SU-DHL-6 (cell line): Measurements from ENCODE around the gene TKT.

Experiments
- H2AFZ ChIP-seq: fragments of 200-600 bp; sonication (generic); 2 replicates; pipeline ENCODE4 v1.6.1; 2014; ENCODE audit warnings: low read depth, mild to moderate bottlenecking, moderate library complexity, mixed read lengths, antibody characterized with exemption, low read length; ENCODE audit not compliant: severe bottlenecking
- H3F3A ChIP-seq: fragments of 200-600 bp; shearing (Covaris generic); 2 replicates; pipeline ENCODE4 v1.6.0; 2016; ENCODE audit warnings: antibody characterized with exemption, mild to moderate bottlenecking; ENCODE audit not compliant: insufficient read depth
- H3K27ac ChIP-seq: fragments of 200-600 bp; sonication (generic); 2 replicates; pipeline ENCODE4 v1.5.1; 2016; ENCODE audit warnings: low read depth, mild to moderate bottlenecking, low read length, moderate library complexity, mixed read lengths
- H3K27me3 ChIP-seq: fragments of 200-600 bp; sonication (generic), shearing (Covaris generic); 2 replicates; pipeline ENCODE4 v1.6.0; 2014; ENCODE audit warnings: mild to moderate bottlenecking, low read length
- H3K36me3 ChIP-seq: fragments of 200-600 bp; sonication (generic); 2 replicates; pipeline ENCODE4 v1.6.1; 2014; ENCODE audit warnings: mild to moderate bottlenecking, low read length, mixed read lengths
- H3K4me2 ChIP-seq: fragments of 300-600, 200-600 bp; shearing (Covaris generic), sonication (generic); 2 replicates; pipeline ENCODE4 v1.6.0; 2014; ENCODE audit warnings: low read length, low read depth, mild to moderate bottlenecking; ENCODE audit not compliant: poor library complexity, severe bottlenecking
- H3K4me3 ChIP-seq: fragments of 200-600 bp; sonication (generic); 2 replicates; pipeline ENCODE4 v1.5.1; 2014; ENCODE audit warnings: antibody characterized with exemption, low read length, mild to moderate bottlenecking, mixed read lengths; ENCODE audit not compliant: insufficient read depth, poor library complexity, severe bottlenecking
- H3K79me2 ChIP-seq: fragments of 200-600 bp; sonication (generic); 2 replicates; pipeline ENCODE4 v1.6.1; 2014; ENCODE audit warnings: mild to moderate bottlenecking, low read length, moderate library complexity; ENCODE audit not compliant: insufficient read depth
- H3K9ac ChIP-seq: fragments of 200-600 bp; sonication (generic); 2 replicates; pipeline ENCODE4 v1.7.0; 2014; ENCODE audit warnings: mild to moderate bottlenecking, low read length
- H3K9me2 ChIP-seq: fragments of 200-600 bp; sonication (generic); replicated peaks from 2 replicates; pipeline ENCODE4 v1.6.1; 2014; ENCODE audit warnings: low read length; ENCODE audit not compliant: insufficient read depth
- H3K9me3 ChIP-seq: fragments of 200-600 bp; sonication (generic); 2 replicates; pipeline ENCODE4 v1.6.1; 2014; ENCODE audit warnings: low read length, mixed read lengths; ENCODE audit not compliant: insufficient read depth
- H4K20me1 ChIP-seq: fragments of 200-600 bp; sonication (generic); 2 replicates; pipeline ENCODE4 v1.6.1; 2014; ENCODE audit warnings: low read depth, mild to moderate bottlenecking, antibody characterized with exemption, low read length, moderate library complexity, mixed read lengths
- CTCF ChIP-seq: fragments of 200-600 bp; sonication (generic); IDR thresholded peaks from one replicate; pipeline ENCODE4 v1.5.1; 2017; ENCODE audit warnings: antibody characterized with exemption, mild to moderate bottlenecking, low read length, moderate library complexity; ENCODE audit not compliant: insufficient read depth, poor library complexity, severe bottlenecking
- EZH2phosphoT487 ChIP-seq: fragments of 200-600 bp; sonication (generic), shearing (Covaris generic); conservative IDR thresholded peaks from 2 replicates; pipeline ENCODE4 v1.6.1; 2018; ENCODE audit warnings: mild to moderate bottlenecking, antibody characterized with exemption, low read length, moderate library complexity, mixed read lengths

Gene TKT

GRCh38 chr3:53223025-53223424 is 32.8 kb downstream of the TKT start:
- no peak overlapping the region for H3K27ac ChIP-seq
- H3F3A ChIP-seq, result peaks cover 37% of the 10 kb centered on the region
- no peaks in the 10 kb centered on the region for H3K36me3 ChIP-seq

GRCh38 chr3:53222183-53222901 is 33.5 kb downstream of the TKT start:
- Histone ChIP-seq H3K27me3 (no peaks in the 10 kb centered on the region), H3K4me3 (no peak overlapping the region), H3K9me3 (no peaks in the 10 kb centered on the region), H3F3A (peaks cover 30% of the 10 kb centered on the region), H3K36me3 (no peaks in the 10 kb centered on the region), H3K4me2 (no peak overlapping the region), H2AFZ (no peak overlapping the region), H3K9me2 (no peaks in the 10 kb centered on the region), H3K9ac (no peak overlapping the region), H4K20me1 (peaks cover 3% of the 10 kb centered on the region; the same call in 1 of the 2 replicates), H3K79me2 (peaks cover 19% of the 10 kb centered on the region), H3K27ac (no peak overlapping the region)
- TF ChIP-seq CTCF, result no peak
- no peak for TF ChIP-seq EZH2phosphoT487

More at GRCh38 chr3:53223025-53223424, 32.8 kb downstream of the TKT start:
- peaks cover 3% of the 10 kb centered on the region; the same call in 1 of the 2 replicates for H4K20me1 ChIP-seq
- H3K9ac ChIP-seq, result no peak overlapping the region
- H3K4me2 ChIP-seq, result no peak overlapping the region
- H2AFZ ChIP-seq, result no peak overlapping the region
- no peak for TF ChIP-seq EZH2phosphoT487
- H3K9me3 ChIP-seq, result no peaks in the 10 kb centered on the region
- peaks cover 13% of the 10 kb centered on the region for H3K79me2 ChIP-seq
- H3K27me3 ChIP-seq, result no peaks in the 10 kb centered on the region
- H3K9me2 ChIP-seq, result no peaks in the 10 kb centered on the region
- H3K4me3 ChIP-seq, result no peak overlapping the region

- Histone ChIP-seq H3K27me3 (no peaks in the 10 kb centered on the region), H3K27ac (no peak overlapping the region), H2AFZ (no peak overlapping the region), H3F3A (peaks cover 29% of the 10 kb centered on the region; the same call in 1 of the 2 replicates), H3K9ac (no peak overlapping the region), H3K4me3 (no peak overlapping the region), H3K9me2 (no peaks in the 10 kb centered on the region), H3K79me2 (peaks cover 25% of the 10 kb centered on the region), H3K4me2 (no peak overlapping the region), H3K9me3 (no peaks in the 10 kb centered on the region), H4K20me1 (peaks cover 3% of the 10 kb centered on the region; the same call in 1 of the 2 replicates), H3K36me3 (no peaks in the 10 kb centered on the region)
- TF ChIP-seq EZH2phosphoT487, result no peak
- TF ChIP-seq CTCF, result no peak
Measured at GRCh38 chr3:53221827-53222182, 34.0 kb downstream of the TKT start.

GRCh38 chr3:53221345-53221744 is 34.5 kb downstream of the TKT start:
- H3K79me2 ChIP-seq, result peaks cover 29% of the 10 kb centered on the region
- H3F3A ChIP-seq, result peaks cover 29% of the 10 kb centered on the region; the same call in 1 of the 2 replicates
- peaks cover 3% of the 10 kb centered on the region; the same call in 1 of the 2 replicates for H4K20me1 ChIP-seq
- H3K9me3 ChIP-seq, result no peaks in the 10 kb centered on the region
- H2AFZ ChIP-seq, result no peak overlapping the region
- no peak for TF ChIP-seq EZH2phosphoT487
- TF ChIP-seq CTCF, result no peak
- H3K27me3 ChIP-seq, result no peaks in the 10 kb centered on the region
- no peaks in the 10 kb centered on the region for H3K36me3 ChIP-seq
- no peak overlapping the region for H3K4me3 ChIP-seq
- H3K4me2 ChIP-seq, result no peak overlapping the region
- H3K9ac ChIP-seq, result no peak overlapping the region
- H3K27ac ChIP-seq, result no peak overlapping the region
- H3K9me2 ChIP-seq, result no peaks in the 10 kb centered on the region
